GM23338 (cell line): Measurements from ENCODE around the gene CHD2. TPM values are rescaled to one million over a fixed set of nuclear protein-coding genes. Genes with fewer than 3 reads are reported as not detected.

Experiments
- ATAC-seq: fragments of 200-7000 bp; cut with Tn5 transposase; 3 replicates; pipeline ENCODE4 v1.9.1; 2020
- DNase-seq: peaks from one replicate; pipeline ENCODE4 v3.0.0-alpha.2; 2015; ENCODE audit warnings: low spot score
- H2AFZ ChIP-seq: fragments of 200-600 bp; sonication (generic); 2 replicates; pipeline ENCODE4 v1.8.0; 2016; ENCODE audit warnings: antibody characterized with exemption, mild to moderate bottlenecking, moderate library complexity
- H3F3A ChIP-seq: fragments of 200-600 bp; sonication (generic); replicated peaks from 2 replicates; pipeline ENCODE4 v1.8.0; 2017; ENCODE audit warnings: antibody characterized with exemption, mixed run types, low read depth
- H3K27ac ChIP-seq: fragments of 200-600 bp; sonication (generic); 2 replicates; pipeline ENCODE4 v1.6.1; 2016; ENCODE audit warnings: low read depth
- H3K27me3 ChIP-seq: fragments of 200-600 bp; sonication (generic); 2 replicates; pipeline ENCODE4 v1.8.0; 2016; ENCODE audit warnings: mild to moderate bottlenecking, mixed run types, moderate library complexity; ENCODE audit not compliant: insufficient read depth
- H3K36me3 ChIP-seq: fragments of 200-600 bp; sonication (generic); 2 replicates; pipeline ENCODE4 v1.8.0; 2016; ENCODE audit warnings: mild to moderate bottlenecking; ENCODE audit not compliant: insufficient read depth
- H3K4me1 ChIP-seq: fragments of 200-600 bp; sonication (generic); 2 replicates; pipeline ENCODE4 v1.8.0; 2016; ENCODE audit warnings: mild to moderate bottlenecking, moderate library complexity; ENCODE audit not compliant: insufficient read depth
- H3K4me2 ChIP-seq: fragments of 200-600 bp; sonication (generic); 2 replicates; pipeline ENCODE4 v1.7.1; 2017; ENCODE audit warnings: mixed run types
- H3K4me3 ChIP-seq: fragments of 200-600 bp; sonication (generic); 2 replicates; pipeline ENCODE4 v1.6.1; 2016; ENCODE audit warnings: mixed run types
- H3K79me2 ChIP-seq: fragments of 200-600 bp; sonication (generic); replicated peaks from 2 replicates; pipeline ENCODE4 v1.8.0; 2017; ENCODE audit warnings: mild to moderate bottlenecking; ENCODE audit not compliant: insufficient read depth
- H3K9me2 ChIP-seq: fragments of 200-600 bp; sonication (generic); 2 replicates; pipeline ENCODE4 v1.8.0; 2017; ENCODE audit not compliant: insufficient read depth
- H4K20me1 ChIP-seq: fragments of 200-600 bp; sonication (generic); replicated peaks from 2 replicates; pipeline ENCODE4 v1.8.0; 2017; ENCODE audit warnings: mild to moderate bottlenecking; ENCODE audit not compliant: insufficient read depth
- H3K27ac Mint-ChIP-seq: 2 replicates; pipeline ENCODE4 v1.8.0; 2020; ENCODE audit warnings: inconsistent platforms, mild to moderate bottlenecking, moderate library complexity, mixed read lengths
- H3K27me3 Mint-ChIP-seq: 3 replicates; pipeline ENCODE4 v1.8.0; 2022; ENCODE audit warnings: low read depth, mild to moderate bottlenecking, moderate library complexity, mixed read lengths, inconsistent platforms; ENCODE audit not compliant: insufficient read depth, poor library complexity
- H3K36me3 Mint-ChIP-seq: 3 replicates; pipeline ENCODE4 v1.8.0; 2021; ENCODE audit warnings: low read depth, mild to moderate bottlenecking, inconsistent platforms, moderate library complexity, mixed read lengths
- H3K4me1 Mint-ChIP-seq: 3 replicates; pipeline ENCODE4 v1.8.0; 2020; ENCODE audit warnings: mild to moderate bottlenecking, inconsistent platforms, mixed read lengths
- H3K4me3 Mint-ChIP-seq: 3 replicates; pipeline ENCODE4 v1.8.0; 2021; ENCODE audit warnings: moderate library complexity, mild to moderate bottlenecking, inconsistent platforms, mixed read lengths
- H3K9me3 Mint-ChIP-seq: 3 replicates; pipeline ENCODE4 v1.8.0; 2020; ENCODE audit warnings: moderate library complexity, mild to moderate bottlenecking, inconsistent platforms, mixed read lengths
- CREB1 ChIP-seq: fragments of 250-450 bp; sonication (Bioruptor Pico); IDR thresholded peaks from 2 replicates; pipeline ENCODE4 v1.5.0; 2020; ENCODE audit warnings: low read depth, mild to moderate bottlenecking, moderate library complexity
- EZH2phosphoT487 ChIP-seq: fragments of 200-600 bp; sonication (generic); IDR thresholded peaks from one replicate; pipeline ENCODE4 v1.8.1; 2018; ENCODE audit warnings: antibody characterized with exemption; ENCODE audit not compliant: unreplicated experiment
- JUNB ChIP-seq: IDR thresholded peaks from one replicate; pipeline ENCODE4 v1.6.1; 2016; ENCODE audit warnings: antibody characterized with exemption; ENCODE audit not compliant: unreplicated experiment
- STAT1 ChIP-seq: IDR thresholded peaks from one replicate; pipeline ENCODE4 v1.6.1; 2016; ENCODE audit warnings: antibody characterized with exemption; ENCODE audit not compliant: unreplicated experiment
- ZNF331 ChIP-seq: fragments of 250-450 bp; sonication (Bioruptor Pico); IDR thresholded peaks from 2 replicates; pipeline ENCODE4 v1.5.0; 2020; ENCODE audit warnings: low read depth, mild to moderate bottlenecking, moderate library complexity
- polyA plus RNA-seq: library from polyadenylated mRNA; unstranded; fragments of >200 nt; fragmentation: Nextera tagmentation; extraction: Ambion mirVana; gene quantifications from 2 replicates; pipeline ENCODE4 v1.2.1, GENCODE V29; 2016
- total RNA-seq: library from RNA; depleted of rRNA; stranded (reverse); fragments of >200 nt; shearing (Covaris generic); gene quantifications from 2 replicates; pipeline ENCODE4 v1.2.3, GENCODE V29; 2014
- TF ChIP-seq, protein P1 (sequence below): IDR thresholded peaks from one replicate; pipeline ENCODE4 v1.6.1; 2018; ENCODE audit warnings: antibody characterized with exemption; ENCODE audit not compliant: unreplicated experiment
- TF ChIP-seq, protein P2 (sequence below), 2 experiments: fragments of 200-600 bp in 1 of 2; sonication (generic) in 1 of 2; conservative IDR thresholded peaks; 2 replicates each; pipeline versions ENCODE4 v1.5.1 to v1.6.1; 2016 to 2017; ENCODE audit warnings: antibody characterized with exemption in 2 of 2, low read depth in 2 of 2, mild to moderate bottlenecking in 2 of 2, moderate library complexity in 1 of 2

CHD2 gene
- total and polyA plus RNA-seq, 2 experiments from 2014 or later, result 119 to 130 TPM

DNA sequence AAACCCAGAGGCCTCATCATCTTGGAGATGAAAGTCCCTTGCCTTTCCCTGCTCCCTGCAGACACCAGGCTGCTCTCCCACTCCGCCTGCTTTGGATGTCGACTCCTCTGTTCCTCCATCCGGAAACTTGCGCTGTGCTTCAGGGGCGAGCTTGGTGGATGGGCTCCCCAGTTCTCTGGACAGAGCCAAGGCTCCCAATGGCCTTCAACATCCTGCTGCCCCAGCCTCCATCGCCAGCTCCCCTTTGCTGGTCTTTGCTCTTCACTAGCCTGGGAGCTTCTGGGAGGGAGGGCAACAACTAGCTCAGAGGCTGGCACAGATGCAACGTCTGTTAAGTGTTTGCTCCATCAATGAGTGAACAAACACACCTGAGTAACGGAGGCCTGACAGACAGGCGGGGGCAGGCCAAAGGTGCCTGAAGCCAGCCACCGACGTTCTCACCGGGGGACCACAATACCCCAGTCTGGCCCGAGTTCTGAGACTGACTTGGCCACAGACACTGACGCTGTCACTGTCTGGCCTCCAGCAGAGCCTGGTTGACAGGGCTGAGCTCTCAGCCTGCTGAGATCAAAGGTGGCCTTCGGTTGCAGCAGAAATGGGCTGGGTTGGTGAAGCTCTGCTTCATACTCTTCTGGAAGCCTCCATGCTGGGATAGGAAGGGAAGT, 149.9 kb downstream of the CHD2 start (continued):
- TF ChIP-seq, protein P1, sequence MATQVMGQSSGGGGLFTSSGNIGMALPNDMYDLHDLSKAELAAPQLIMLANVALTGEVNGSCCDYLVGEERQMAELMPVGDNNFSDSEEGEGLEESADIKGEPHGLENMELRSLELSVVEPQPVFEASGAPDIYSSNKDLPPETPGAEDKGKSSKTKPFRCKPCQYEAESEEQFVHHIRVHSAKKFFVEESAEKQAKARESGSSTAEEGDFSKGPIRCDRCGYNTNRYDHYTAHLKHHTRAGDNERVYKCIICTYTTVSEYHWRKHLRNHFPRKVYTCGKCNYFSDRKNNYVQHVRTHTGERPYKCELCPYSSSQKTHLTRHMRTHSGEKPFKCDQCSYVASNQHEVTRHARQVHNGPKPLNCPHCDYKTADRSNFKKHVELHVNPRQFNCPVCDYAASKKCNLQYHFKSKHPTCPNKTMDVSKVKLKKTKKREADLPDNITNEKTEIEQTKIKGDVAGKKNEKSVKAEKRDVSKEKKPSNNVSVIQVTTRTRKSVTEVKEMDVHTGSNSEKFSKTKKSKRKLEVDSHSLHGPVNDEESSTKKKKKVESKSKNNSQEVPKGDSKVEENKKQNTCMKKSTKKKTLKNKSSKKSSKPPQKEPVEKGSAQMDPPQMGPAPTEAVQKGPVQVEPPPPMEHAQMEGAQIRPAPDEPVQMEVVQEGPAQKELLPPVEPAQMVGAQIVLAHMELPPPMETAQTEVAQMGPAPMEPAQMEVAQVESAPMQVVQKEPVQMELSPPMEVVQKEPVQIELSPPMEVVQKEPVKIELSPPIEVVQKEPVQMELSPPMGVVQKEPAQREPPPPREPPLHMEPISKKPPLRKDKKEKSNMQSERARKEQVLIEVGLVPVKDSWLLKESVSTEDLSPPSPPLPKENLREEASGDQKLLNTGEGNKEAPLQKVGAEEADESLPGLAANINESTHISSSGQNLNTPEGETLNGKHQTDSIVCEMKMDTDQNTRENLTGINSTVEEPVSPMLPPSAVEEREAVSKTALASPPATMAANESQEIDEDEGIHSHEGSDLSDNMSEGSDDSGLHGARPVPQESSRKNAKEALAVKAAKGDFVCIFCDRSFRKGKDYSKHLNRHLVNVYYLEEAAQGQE, result no peak
- no peak for TF ChIP-seq STAT1
- TF ChIP-seq, protein P2, sequence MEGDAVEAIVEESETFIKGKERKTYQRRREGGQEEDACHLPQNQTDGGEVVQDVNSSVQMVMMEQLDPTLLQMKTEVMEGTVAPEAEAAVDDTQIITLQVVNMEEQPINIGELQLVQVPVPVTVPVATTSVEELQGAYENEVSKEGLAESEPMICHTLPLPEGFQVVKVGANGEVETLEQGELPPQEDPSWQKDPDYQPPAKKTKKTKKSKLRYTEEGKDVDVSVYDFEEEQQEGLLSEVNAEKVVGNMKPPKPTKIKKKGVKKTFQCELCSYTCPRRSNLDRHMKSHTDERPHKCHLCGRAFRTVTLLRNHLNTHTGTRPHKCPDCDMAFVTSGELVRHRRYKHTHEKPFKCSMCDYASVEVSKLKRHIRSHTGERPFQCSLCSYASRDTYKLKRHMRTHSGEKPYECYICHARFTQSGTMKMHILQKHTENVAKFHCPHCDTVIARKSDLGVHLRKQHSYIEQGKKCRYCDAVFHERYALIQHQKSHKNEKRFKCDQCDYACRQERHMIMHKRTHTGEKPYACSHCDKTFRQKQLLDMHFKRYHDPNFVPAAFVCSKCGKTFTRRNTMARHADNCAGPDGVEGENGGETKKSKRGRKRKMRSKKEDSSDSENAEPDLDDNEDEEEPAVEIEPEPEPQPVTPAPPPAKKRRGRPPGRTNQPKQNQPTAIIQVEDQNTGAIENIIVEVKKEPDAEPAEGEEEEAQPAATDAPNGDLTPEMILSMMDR (conservative IDR thresholded peaks at IDR 0.05; ENCODE audit: low read depth in 2 of 2), result no peak
- no peak for TF ChIP-seq ZNF331
- no peak for TF ChIP-seq JUNB

DNA sequence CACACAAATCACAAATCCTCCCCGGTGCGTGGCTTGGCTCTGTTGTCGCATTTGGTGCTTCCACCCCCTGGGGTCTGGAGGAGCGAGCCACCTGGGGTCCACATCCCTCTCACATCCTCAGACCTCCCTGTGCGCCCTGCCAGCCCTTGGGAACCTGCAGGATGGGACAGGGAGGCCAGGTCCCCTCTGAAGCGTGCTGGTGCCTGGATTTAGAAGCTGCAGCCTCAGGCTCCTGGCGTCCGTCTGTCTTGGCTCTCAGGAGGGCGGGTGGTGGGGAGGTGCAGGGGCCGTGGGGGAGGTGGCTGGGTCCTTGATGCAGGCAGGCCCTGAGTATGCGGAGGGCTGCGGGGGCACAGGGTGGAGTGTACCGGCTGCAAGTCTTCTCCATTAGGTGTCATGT, 150.5 kb downstream of the CHD2 start:
- Histone ChIP-seq H3K27me3 (no peaks in the 10 kb centered on the region), H2AFZ (no peak overlapping the region), H4K20me1 (peaks cover 14% of the 10 kb centered on the region; the same call in 1 of the 2 replicates), H3K4me1 (no peaks in the 10 kb centered on the region), H3K4me2 (no peak overlapping the region), H3K9me2 (no peaks in the 10 kb centered on the region), H3K79me2 (peaks cover 13% of the 10 kb centered on the region), H3F3A (no peaks in the 10 kb centered on the region), H3K36me3 (peaks cover 20% of the 10 kb centered on the region), H3K4me3 (no peak overlapping the region), H3K27ac (no peak overlapping the region)
- Mint-ChIP-seq H3K4me3 (no peak overlapping the region), H3K4me1 (no peaks in the 10 kb centered on the region; the same call in 1 of the 3 replicates), H3K27me3 (peaks cover 8% of the 10 kb centered on the region), H3K27ac (no peak overlapping the region; the same call in 1 of the 2 replicates), H3K36me3 (peaks cover 83% of the 10 kb centered on the region), H3K9me3 (peaks cover 15% of the 10 kb centered on the region)
- no peak for ATAC-seq
- no peak for TF ChIP-seq CREB1 (CRISPR knock-in tag)
- no peak for TF ChIP-seq STAT1
- TF ChIP-seq EZH2phosphoT487, result no peak
- DNase-seq, result no peak
